RPMI7951 (cell line): ENCODE measurements around the gene MGAT5. TPM values are rescaled to one million over a fixed set of nuclear protein-coding genes. Genes with fewer than 3 reads are reported as not detected.
A peak's percentile ranks its signal among the peaks of the same experiment; 100 is the strongest.

Source experiments
- DNase-seq: peaks from one replicate; pipeline ENCODE4 v3.0.0-alpha.2; 2012; ENCODE audit warnings: low read depth
- total RNA-seq: library from RNA; depleted of rRNA; stranded (reverse); fragments of >200 nt; shearing (Covaris generic); gene quantifications from 2 replicates; pipeline ENCODE4 v1.2.3, GENCODE V29; 2014

Gene MGAT5
- total RNA-seq, 1 experiment from 2014 or later, result 23.9 TPM

GRCh38 chr2:134446383-134447017 lies 192.6 kb downstream of the MGAT5 start:
- DNase-seq, result peak; percentile 85

GRCh38 chr2:134447669-134448068 lies 193.8 kb downstream of the MGAT5 start:
- DNase-seq, result no peak

- no peak for DNase-seq
Observed at GRCh38 chr2:134448650-134449049, 194.8 kb downstream of the MGAT5 start.

GRCh38 chr2:134449157-134449556 lies 195.3 kb downstream of the MGAT5 start:
- DNase-seq, result no peak

- DNase-seq, result no peak
Observed at GRCh38 chr2:134449751-134450513, 196.1 kb downstream of the MGAT5 start.

GRCh38 chr2:134451347-134451630 lies 197.4 kb downstream of the MGAT5 start:
- DNase-seq, result no peak

GRCh38 chr2:134452042-134452733 lies 198.3 kb downstream of the MGAT5 start:
- DNase-seq, result no peak

GRCh38 chr2:134453476-134453875 lies 199.6 kb downstream of the MGAT5 start:
- DNase-seq, result no peak

- DNase-seq, result no peak
Observed at GRCh38 chr2:134453973-134454372, 200.1 kb downstream of the MGAT5 start.

- DNase-seq, result no peak
Observed at GRCh38 chr2:134454426-134454825, 200.6 kb downstream of the MGAT5 start.

GRCh38 chr2:134454931-134455330 lies 201.1 kb downstream of the MGAT5 start:
- peak; percentile 24 for DNase-seq

GRCh38 chr2:134455426-134455825 lies 201.6 kb downstream of the MGAT5 start:
- no peak for DNase-seq

- no peak for DNase-seq
Observed at GRCh38 chr2:134457353-134457752, 203.5 kb downstream of the MGAT5 start.

- no peak for DNase-seq
Observed at GRCh38 chr2:134457765-134458472, 204.0 kb downstream of the MGAT5 start.

- no peak for DNase-seq
Observed at GRCh38 chr2:134458473-134458853, 204.6 kb downstream of the MGAT5 start.

GRCh38 chr2:134458950-134459349 lies 205.1 kb downstream of the MGAT5 start:
- DNase-seq, result no peak

- no peak for DNase-seq
Observed at GRCh38 chr2:134459706-134460406, 206.0 kb downstream of the MGAT5 start.

GRCh38 chr2:134460583-134460998 lies 206.7 kb downstream of the MGAT5 start:
- peak; percentile 62 for DNase-seq

- peak; percentile 81 for DNase-seq
Observed at GRCh38 chr2:134461511-134461910, 207.6 kb downstream of the MGAT5 start.

GRCh38 chr2:134462275-134462674 lies 208.4 kb downstream of the MGAT5 start:
- no peak for DNase-seq

- DNase-seq, result no peak
Observed at GRCh38 chr2:134462791-134463698, 209.2 kb downstream of the MGAT5 start.
